AG09319 (cell line): ENCODE data around the gene PFKP.
"Not testable (repeated sequence)": the region's sequence is repeated elsewhere in the genome, so short reads cannot be mapped to it uniquely, and the experiment has no call there.

Experiments used
- DNase-seq: peaks from one replicate; pipeline ENCODE4 v3.0.0-alpha.2; 2010; ENCODE audit warnings: low read depth; ENCODE audit errors: extremely low read depth
- CTCF ChIP-seq: IDR thresholded peaks from 2 replicates; pipeline ENCODE4 v1.5.1; 2011; ENCODE audit warnings: low read depth, mild to moderate bottlenecking, inconsistent platforms, low read length, moderate library complexity

PFKP gene

GRCh38 chr10:3105166-3105565 lies 37.8 kb downstream of the PFKP start:
- no peak for TF ChIP-seq CTCF
- DNase-seq: no peak

- TF ChIP-seq CTCF: no peak
- DNase-seq: no peak
These were observed 38.6 kb downstream of the PFKP start for GRCh38 chr10:3105905-3106304.

GRCh38 chr10:3106328-3106727 lies 39.0 kb downstream of the PFKP start:
- DNase-seq: not testable (repeated sequence)

- peak; percentile 41 for DNase-seq
- TF ChIP-seq CTCF: no peak
These were observed 39.6 kb downstream of the PFKP start for GRCh38 chr10:3106928-3107425.

- DNase-seq: peak; percentile 93
- TF ChIP-seq CTCF: no peak
These were observed 40.1 kb downstream of the PFKP start for GRCh38 chr10:3107426-3107961.

- no peak for DNase-seq
- TF ChIP-seq CTCF: no peak
These were observed 40.7 kb downstream of the PFKP start for GRCh38 chr10:3108033-3108432.

GRCh38 chr10:3108575-3109105 lies 41.3 kb downstream of the PFKP start:
- no peak for DNase-seq
- no peak for TF ChIP-seq CTCF

- no peak for TF ChIP-seq CTCF
These were observed 41.8 kb downstream of the PFKP start for GRCh38 chr10:3109196-3109595.

More at GRCh38 chr10:3109196-3109595, 41.8 kb downstream of the PFKP start:
- no peak for DNase-seq
